ES-I3 (cell line): ENCODE results near the gene RER1.

ENCODE experiments used
- H3K36me3 ChIP-seq: 2 replicates; pipeline ENCODE4 v1.6.1; 2013; ENCODE audit warnings: mild to moderate bottlenecking, low read length, control low read depth, moderate library complexity; ENCODE audit not compliant: insufficient read depth
- H3K4me1 ChIP-seq: 2 replicates; pipeline ENCODE4 v1.6.1; 2013; ENCODE audit warnings: mild to moderate bottlenecking, control low read depth, low read length; ENCODE audit not compliant: insufficient read depth
- H3K9ac ChIP-seq: 2 replicates; pipeline ENCODE4 v1.6.1; 2013; ENCODE audit warnings: low read depth, mild to moderate bottlenecking, low read length, moderate library complexity
- H3K9me3 ChIP-seq: 2 replicates; pipeline ENCODE4 v1.6.1; 2013; ENCODE audit warnings: mild to moderate bottlenecking, low read length, moderate library complexity; ENCODE audit not compliant: control insufficient read depth, insufficient read depth

The RER1 gene

GRCh38 chr1:2378441-2378851 lies 13.2 kb upstream of the RER1 start:
- no peaks in the 10 kb centered on the region for H3K9me3 ChIP-seq
- H3K36me3 ChIP-seq, result no peaks in the 10 kb centered on the region; the same call in 1 of the 2 replicates
- H3K9ac ChIP-seq, result no peak overlapping the region
- no peaks in the 10 kb centered on the region for H3K4me1 ChIP-seq

- H3K4me1 ChIP-seq, result no peaks in the 10 kb centered on the region
- H3K9ac ChIP-seq, result no peak overlapping the region
- no peaks in the 10 kb centered on the region; the same call in 1 of the 2 replicates for H3K36me3 ChIP-seq
- no peaks in the 10 kb centered on the region for H3K9me3 ChIP-seq
These were observed 12.5 kb upstream of the RER1 start for GRCh38 chr1:2378956-2379732.

- Histone ChIP-seq H3K9me3 (no peaks in the 10 kb centered on the region), H3K36me3 (no peaks in the 10 kb centered on the region; the same call in 1 of the 2 replicates), H3K9ac (no peak overlapping the region), H3K4me1 (no peaks in the 10 kb centered on the region)
These were observed 11.8 kb upstream of the RER1 start for GRCh38 chr1:2379733-2380404.

GRCh38 chr1:2380816-2381591 lies 10.6 kb upstream of the RER1 start:
- Histone ChIP-seq H3K4me1 (no peaks in the 10 kb centered on the region), H3K9ac (no peak overlapping the region), H3K36me3 (no peaks in the 10 kb centered on the region; the same call in 1 of the 2 replicates), H3K9me3 (no peaks in the 10 kb centered on the region)

GRCh38 chr1:2381741-2382620 lies 9.7 kb upstream of the RER1 start:
- no peaks in the 10 kb centered on the region for H3K9me3 ChIP-seq
- no peaks in the 10 kb centered on the region; the same call in 1 of the 2 replicates for H3K36me3 ChIP-seq
- no peak overlapping the region for H3K9ac ChIP-seq
- no peaks in the 10 kb centered on the region for H3K4me1 ChIP-seq

GRCh38 chr1:2382621-2383361 lies 8.8 kb upstream of the RER1 start:
- H3K9ac ChIP-seq, result no peak overlapping the region
- H3K9me3 ChIP-seq, result no peaks in the 10 kb centered on the region
- H3K4me1 ChIP-seq, result no peaks in the 10 kb centered on the region
- H3K36me3 ChIP-seq, result no peaks in the 10 kb centered on the region; the same call in 1 of the 2 replicates

GRCh38 chr1:2383576-2383975 lies 8.1 kb upstream of the RER1 start:
- no peaks in the 10 kb centered on the region; the same call in 1 of the 2 replicates for H3K36me3 ChIP-seq
- no peaks in the 10 kb centered on the region for H3K4me1 ChIP-seq
- H3K9me3 ChIP-seq, result no peaks in the 10 kb centered on the region
- no peak overlapping the region for H3K9ac ChIP-seq

- Histone ChIP-seq H3K36me3 (no peaks in the 10 kb centered on the region; the same call in 1 of the 2 replicates), H3K9ac (no peak overlapping the region), H3K4me1 (no peaks in the 10 kb centered on the region), H3K9me3 (no peaks in the 10 kb centered on the region)
These were observed 7.3 kb upstream of the RER1 start for GRCh38 chr1:2384130-2384860.

GRCh38 chr1:2384941-2385481 lies 6.6 kb upstream of the RER1 start:
- no peaks in the 10 kb centered on the region for H3K4me1 ChIP-seq
- no peaks in the 10 kb centered on the region for H3K9me3 ChIP-seq
- no peak overlapping the region for H3K9ac ChIP-seq
- H3K36me3 ChIP-seq, result no peaks in the 10 kb centered on the region; the same call in 1 of the 2 replicates

GRCh38 chr1:2385606-2386280 lies 5.9 kb upstream of the RER1 start:
- Histone ChIP-seq H3K4me1 (no peaks in the 10 kb centered on the region), H3K9ac (no peak overlapping the region), H3K9me3 (no peaks in the 10 kb centered on the region), H3K36me3 (no peaks in the 10 kb centered on the region; the same call in 1 of the 2 replicates)

- Histone ChIP-seq H3K36me3 (no peaks in the 10 kb centered on the region; the same call in 1 of the 2 replicates), H3K9ac (no peak overlapping the region), H3K4me1 (no peaks in the 10 kb centered on the region), H3K9me3 (no peaks in the 10 kb centered on the region)
These were observed 4.7 kb upstream of the RER1 start for GRCh38 chr1:2386636-2387611.
